ENCODE results near the gene JAKMIP1. TPM values are rescaled to one million over a fixed set of nuclear protein-coding genes. Genes with fewer than 3 reads are reported as not detected.

The JAKMIP1 gene
- total RNA-seq, 2 experiments from 2014 or later = 5.6 to 6.3 TPM

DNA sequence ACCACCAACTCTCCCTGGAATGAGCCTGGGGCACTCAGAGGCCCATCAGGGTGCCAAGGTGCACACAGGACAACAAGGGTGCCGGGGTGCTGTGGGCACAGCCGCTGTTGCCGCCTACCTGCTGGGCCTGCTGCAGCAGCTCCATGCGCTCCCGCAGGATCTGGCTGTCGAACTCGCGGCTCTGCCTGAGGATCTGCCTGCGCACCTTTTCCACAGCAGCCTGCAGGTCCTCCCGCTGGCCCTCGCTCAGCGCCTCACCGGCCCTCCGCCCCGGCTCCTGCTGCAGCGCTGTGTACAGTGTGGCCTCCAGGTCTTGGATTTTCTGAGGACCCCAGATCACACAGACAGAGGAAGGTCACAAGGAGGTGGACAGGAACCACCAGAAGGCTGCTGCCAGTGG, 164.6 kb downstream of the JAKMIP1 start:
- no peak overlapping the region for H3K27ac Mint-ChIP-seq
- TF ChIP-seq, protein P1, sequence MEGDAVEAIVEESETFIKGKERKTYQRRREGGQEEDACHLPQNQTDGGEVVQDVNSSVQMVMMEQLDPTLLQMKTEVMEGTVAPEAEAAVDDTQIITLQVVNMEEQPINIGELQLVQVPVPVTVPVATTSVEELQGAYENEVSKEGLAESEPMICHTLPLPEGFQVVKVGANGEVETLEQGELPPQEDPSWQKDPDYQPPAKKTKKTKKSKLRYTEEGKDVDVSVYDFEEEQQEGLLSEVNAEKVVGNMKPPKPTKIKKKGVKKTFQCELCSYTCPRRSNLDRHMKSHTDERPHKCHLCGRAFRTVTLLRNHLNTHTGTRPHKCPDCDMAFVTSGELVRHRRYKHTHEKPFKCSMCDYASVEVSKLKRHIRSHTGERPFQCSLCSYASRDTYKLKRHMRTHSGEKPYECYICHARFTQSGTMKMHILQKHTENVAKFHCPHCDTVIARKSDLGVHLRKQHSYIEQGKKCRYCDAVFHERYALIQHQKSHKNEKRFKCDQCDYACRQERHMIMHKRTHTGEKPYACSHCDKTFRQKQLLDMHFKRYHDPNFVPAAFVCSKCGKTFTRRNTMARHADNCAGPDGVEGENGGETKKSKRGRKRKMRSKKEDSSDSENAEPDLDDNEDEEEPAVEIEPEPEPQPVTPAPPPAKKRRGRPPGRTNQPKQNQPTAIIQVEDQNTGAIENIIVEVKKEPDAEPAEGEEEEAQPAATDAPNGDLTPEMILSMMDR (IDR thresholded peaks at IDR 0.05) = no peak
- no peaks in the 10 kb centered on the region for H3K27me3 Mint-ChIP-seq
- ATAC-seq (no peak), DNase-seq (no peak)
- H3K4me3 Mint-ChIP-seq = no peak overlapping the region
- H3K4me1 Mint-ChIP-seq (ENCODE audit: low read depth) = no peaks in the 10 kb centered on the region
- no peaks in the 10 kb centered on the region for H3K9me3 Mint-ChIP-seq
- CTCF ChIA-PET = no interaction called here
- intact Hi-C loops (cut with micrococcal nuclease) = no loop called here
- POLR2A ChIA-PET = no interaction called here
- H3K36me3 Mint-ChIP-seq (ENCODE audit: low read depth) = no peaks in the 10 kb centered on the region

DNA sequence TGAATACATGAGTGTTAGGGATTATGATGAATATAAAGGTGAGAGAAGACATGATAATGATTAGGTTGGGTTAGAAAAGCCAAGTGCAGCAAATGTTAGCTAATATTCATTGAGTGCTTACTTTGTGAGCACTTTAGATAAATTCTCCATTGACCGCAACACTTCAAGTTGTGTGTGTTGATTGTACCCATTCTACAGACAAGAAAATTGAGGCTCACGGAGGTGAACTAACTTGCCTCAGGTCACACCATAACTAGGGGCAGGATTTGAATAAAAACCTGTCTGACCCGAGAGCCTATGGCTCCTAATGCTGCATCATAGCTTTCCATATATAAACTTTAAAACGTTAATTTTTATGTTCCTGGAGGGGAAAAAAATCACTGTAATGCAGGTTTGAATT, 167.0 kb downstream of the JAKMIP1 start:
- H3K36me3 Mint-ChIP-seq (ENCODE audit: low read depth) = no peaks in the 10 kb centered on the region
- no peaks in the 10 kb centered on the region for H3K4me1 Mint-ChIP-seq (ENCODE audit: low read depth)
- TF ChIP-seq, protein P1 (IDR thresholded peaks at IDR 0.05) = no peak
- H3K4me3 Mint-ChIP-seq = no peak overlapping the region
- DNase-seq (no peak), ATAC-seq (no peak)
- H3K9me3 Mint-ChIP-seq = no peaks in the 10 kb centered on the region
- H3K27ac Mint-ChIP-seq = no peak overlapping the region
- intact Hi-C loops (cut with micrococcal nuclease) = no loop called here
- POLR2A ChIA-PET = no interaction called here
- no peaks in the 10 kb centered on the region for H3K27me3 Mint-ChIP-seq
- CTCF ChIA-PET = interaction anchor here (0.9 to 1.0 kb wide), 2 partner anchors 13 to 35 kb away, joined by 3 to 4 read pairs; no protein-coding TSS in a partner anchor

DNA sequence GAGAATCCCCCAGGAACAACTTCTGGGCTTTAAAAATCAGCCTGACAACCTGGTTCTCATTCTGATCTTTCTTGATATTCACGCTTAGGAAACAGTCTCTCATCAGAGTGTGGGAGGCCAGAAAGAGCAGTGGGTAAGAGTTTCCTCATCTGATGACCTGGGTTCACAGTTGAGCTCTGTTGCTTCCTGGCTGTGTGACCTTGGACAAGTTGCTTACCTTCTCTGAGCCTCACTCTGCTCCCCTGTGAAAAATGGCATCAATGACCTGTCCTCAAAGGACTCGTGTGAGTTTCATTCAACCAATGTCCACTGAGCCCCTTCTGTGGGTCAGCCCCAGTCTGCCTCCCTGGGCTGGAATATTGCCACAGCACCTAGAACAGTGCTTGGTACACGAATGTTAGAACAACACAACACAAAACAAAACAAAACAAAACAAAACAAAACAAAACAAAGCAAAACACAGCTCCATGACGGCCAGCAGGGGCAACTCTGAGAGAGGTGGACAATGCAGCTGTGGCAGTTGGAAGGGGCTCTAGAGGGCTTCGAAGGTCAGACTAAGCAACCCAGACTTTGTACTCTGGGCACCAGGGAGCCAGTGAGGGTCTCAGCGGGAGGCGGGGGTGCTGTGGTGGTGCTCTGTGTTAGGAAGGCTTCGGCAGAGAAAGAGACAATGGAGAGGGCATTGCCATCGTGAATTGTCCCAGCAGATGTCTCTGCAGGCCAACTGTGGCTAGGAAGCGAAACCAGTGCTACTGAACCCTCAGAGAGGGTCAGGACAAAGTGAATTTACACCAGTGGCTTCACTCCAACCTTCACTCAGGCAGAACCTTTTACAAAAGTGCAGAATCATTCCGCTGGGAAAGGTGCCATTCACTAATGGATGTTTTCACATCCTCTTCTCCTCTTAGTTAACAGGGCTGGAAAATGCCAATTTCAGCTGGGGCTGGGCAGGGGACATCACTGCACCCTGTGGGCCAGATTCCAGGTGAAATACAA, 167.8 kb downstream of the JAKMIP1 start:
- no peaks in the 10 kb centered on the region for H3K4me1 Mint-ChIP-seq (ENCODE audit: low read depth)
- H3K27me3 Mint-ChIP-seq = no peaks in the 10 kb centered on the region
- intact Hi-C loops (cut with micrococcal nuclease) = no loop called here
- no peak overlapping the region for H3K27ac Mint-ChIP-seq
- DNase-seq (no peak), ATAC-seq (no peak)
- TF ChIP-seq, protein P1 (IDR thresholded peaks at IDR 0.05) = no peak
- ChIA-PET POLR2A (no interaction called here), CTCF (interaction anchor here (1.0 kb wide), 1 partner anchor 34 kb away, joined by 4 read pairs; no protein-coding TSS in a partner anchor)
- no peak overlapping the region for H3K4me3 Mint-ChIP-seq
- no peaks in the 10 kb centered on the region for H3K36me3 Mint-ChIP-seq (ENCODE audit: low read depth)
- H3K9me3 Mint-ChIP-seq = no peaks in the 10 kb centered on the region

DNA sequence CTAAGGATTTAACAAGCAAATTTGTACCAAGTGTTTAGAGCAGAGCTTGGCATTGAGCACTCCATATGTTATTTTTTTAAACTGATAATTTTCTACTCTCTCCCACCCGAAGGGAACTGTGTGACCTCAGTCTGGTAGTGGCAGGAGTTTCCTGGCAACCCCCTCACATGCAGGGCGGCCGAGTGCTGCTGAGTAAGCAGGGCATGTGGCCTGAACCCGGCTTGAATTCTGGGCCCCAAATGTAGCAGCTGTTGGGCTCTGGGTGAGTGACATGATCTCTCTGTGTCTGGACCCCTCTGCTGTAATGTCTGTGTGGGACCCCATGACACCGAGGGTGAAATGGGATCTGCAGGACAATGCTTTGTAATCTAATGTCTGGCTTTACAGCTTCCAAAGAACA, 168.5 kb downstream of the JAKMIP1 start:
- Mint-ChIP-seq H3K4me1 (ENCODE audit: low read depth) (no peaks in the 10 kb centered on the region), H3K27me3 (no peaks in the 10 kb centered on the region), H3K9me3 (no peaks in the 10 kb centered on the region), H3K36me3 (ENCODE audit: low read depth) (no peaks in the 10 kb centered on the region), H3K4me3 (no peak overlapping the region), H3K27ac (no peak overlapping the region)
- CTCF ChIA-PET = interaction anchor here (0.9 to 1.0 kb wide), 2 partner anchors 12 to 34 kb away, joined by 4 read pairs; no protein-coding TSS in a partner anchor
- ATAC-seq (no peak), DNase-seq (no peak)
- intact Hi-C loops (cut with micrococcal nuclease) = no loop called here
- TF ChIP-seq, protein P1 (IDR thresholded peaks at IDR 0.05) = no peak
- POLR2A ChIA-PET = no interaction called here

DNA sequence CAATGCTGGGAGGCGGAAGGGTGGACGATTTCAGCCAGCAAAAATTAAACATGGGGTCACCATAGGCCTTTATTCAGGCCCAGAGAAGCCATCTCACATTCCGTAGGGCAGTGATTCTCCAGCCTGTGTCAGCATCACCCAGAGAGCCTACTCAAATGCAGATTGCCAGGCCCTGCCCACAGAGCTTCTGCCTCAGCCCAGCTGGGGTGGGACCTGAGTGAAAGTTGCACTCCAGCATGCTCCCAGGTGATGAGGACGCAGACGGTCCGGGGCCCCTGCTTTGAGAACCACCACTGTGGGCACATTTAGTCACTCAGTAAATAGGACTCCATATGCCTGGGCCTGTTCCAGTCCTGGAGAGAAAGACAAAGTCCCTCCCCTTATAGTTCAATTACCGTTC, 169.7 kb downstream of the JAKMIP1 start:
- intact Hi-C loops (cut with micrococcal nuclease) = no loop called here
- TF ChIP-seq, protein P1 (IDR thresholded peaks at IDR 0.05) = no peak
- no peak overlapping the region for H3K4me3 Mint-ChIP-seq
- ChIA-PET CTCF (no interaction called here), POLR2A (no interaction called here)
- H3K36me3 Mint-ChIP-seq (ENCODE audit: low read depth) = no peaks in the 10 kb centered on the region
- DNase-seq (no peak), ATAC-seq (no peak)
- no peaks in the 10 kb centered on the region for H3K9me3 Mint-ChIP-seq
- H3K27me3 Mint-ChIP-seq = no peaks in the 10 kb centered on the region
- H3K4me1 Mint-ChIP-seq (ENCODE audit: low read depth) = no peaks in the 10 kb centered on the region
- H3K27ac Mint-ChIP-seq = no peak overlapping the region
